Activated B cell treated with CpG ODN at 0.5 μM for 24 hours (primary cell): ENCODE results near the gene ARL3. TPM values are rescaled to one million over a fixed set of nuclear protein-coding genes. Genes with fewer than 3 reads are reported as not detected.

Experiments
- ATAC-seq: fragments of 200-7000 bp; cut with Tn5 transposase; one replicate; pipeline ENCODE4 v1.10.0; 2021; ENCODE audit warnings: low read depth, mild to moderate bottlenecking, moderate library complexity
- CTCF ChIA-PET: fragments of 350-600 bp; sonication (Branson Sonifier 250); formaldehyde crosslinking; loops from one replicate; lab custom pipeline; 2021; ENCODE audit warnings: antibody characterized with exemption; lab: Charles Lee
- POLR2A ChIA-PET: fragments of 350-600 bp; sonication (Branson Sonifier 250); formaldehyde crosslinking; loops from one replicate; lab custom pipeline; 2021; ENCODE audit warnings: antibody characterized with exemption; lab: Charles Lee
- DNase-seq: peaks from one replicate; pipeline ENCODE4 v3.0.0; 2022
- H3K27ac Mint-ChIP-seq: one replicate; pipeline ENCODE4 v1.8.0; 2020; ENCODE audit warnings: mixed read lengths
- H3K27me3 Mint-ChIP-seq: one replicate; pipeline ENCODE4 v1.8.0; 2021; ENCODE audit warnings: mixed read lengths
- H3K36me3 Mint-ChIP-seq: one replicate; pipeline ENCODE4 v1.8.0; 2021; ENCODE audit warnings: low read depth, mixed read lengths
- H3K4me1 Mint-ChIP-seq: one replicate; pipeline ENCODE4 v1.8.0; 2021; ENCODE audit warnings: mixed read lengths
- H3K4me3 Mint-ChIP-seq: one replicate; pipeline ENCODE4 v1.8.0; 2020; ENCODE audit warnings: mild to moderate bottlenecking, mixed read lengths
- H3K9me3 Mint-ChIP-seq: one replicate; pipeline ENCODE4 v1.8.0; 2020; ENCODE audit warnings: mixed read lengths
- intact Hi-C: fragments of 100-400 bp; cut with micrococcal nuclease; formaldehyde crosslinking; loops from one replicate; pipeline ENCODE4 v1.15.1; 2024
- total RNA-seq: library from RNA; stranded (reverse); gene quantifications from 2 replicates; pipeline ENCODE4 v1.2.3, GENCODE V29; 2022
- TF ChIP-seq, protein P1 (sequence below): fragments of 200-600 bp; IDR thresholded peaks from one replicate; pipeline ENCODE4 v1.8.0; 2022; ENCODE audit warnings: antibody characterized with exemption, mild to moderate bottlenecking

ARL3 gene
- total RNA-seq, 1 donor from 2014 or later = 5.1 TPM

DNA sequence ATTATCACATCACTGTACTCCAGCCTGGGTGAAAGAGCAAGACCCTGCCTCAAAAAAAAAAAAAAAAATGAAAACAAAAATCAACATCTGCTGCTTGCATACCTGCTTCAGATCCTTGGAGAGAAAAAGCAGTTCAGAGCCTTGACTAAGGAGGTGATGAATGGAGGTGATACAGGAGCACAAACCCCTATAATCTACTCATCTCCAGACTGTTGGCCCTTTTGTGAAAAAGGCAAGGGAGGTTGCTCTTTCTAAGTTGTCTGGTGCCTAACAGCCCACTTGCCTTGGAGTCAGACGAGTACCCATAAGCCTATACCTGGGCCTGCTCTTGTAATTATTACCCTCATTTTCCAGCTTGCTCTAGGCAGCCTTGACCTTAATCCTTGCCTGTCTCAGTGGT is 1.7 kb upstream of the ARL3 start:
- no peak for DNase-seq
- Mint-ChIP-seq H3K4me1 (peaks cover 42% of the 10 kb centered on the region), H3K27ac (peak overlapping the region; percentile 35), H3K4me3 (peak overlapping the region; percentile 21), H3K9me3 (no peaks in the 10 kb centered on the region), H3K27me3 (no peaks in the 10 kb centered on the region), H3K36me3 (peaks cover 29% of the 10 kb centered on the region)
- intact Hi-C loops = loop anchor here (2.0 kb wide), 1 partner anchor 213 kb away; the partner anchor contains the start of genes ACTR1A and SUFU
- ATAC-seq = no peak
- TF ChIP-seq, protein P1, sequence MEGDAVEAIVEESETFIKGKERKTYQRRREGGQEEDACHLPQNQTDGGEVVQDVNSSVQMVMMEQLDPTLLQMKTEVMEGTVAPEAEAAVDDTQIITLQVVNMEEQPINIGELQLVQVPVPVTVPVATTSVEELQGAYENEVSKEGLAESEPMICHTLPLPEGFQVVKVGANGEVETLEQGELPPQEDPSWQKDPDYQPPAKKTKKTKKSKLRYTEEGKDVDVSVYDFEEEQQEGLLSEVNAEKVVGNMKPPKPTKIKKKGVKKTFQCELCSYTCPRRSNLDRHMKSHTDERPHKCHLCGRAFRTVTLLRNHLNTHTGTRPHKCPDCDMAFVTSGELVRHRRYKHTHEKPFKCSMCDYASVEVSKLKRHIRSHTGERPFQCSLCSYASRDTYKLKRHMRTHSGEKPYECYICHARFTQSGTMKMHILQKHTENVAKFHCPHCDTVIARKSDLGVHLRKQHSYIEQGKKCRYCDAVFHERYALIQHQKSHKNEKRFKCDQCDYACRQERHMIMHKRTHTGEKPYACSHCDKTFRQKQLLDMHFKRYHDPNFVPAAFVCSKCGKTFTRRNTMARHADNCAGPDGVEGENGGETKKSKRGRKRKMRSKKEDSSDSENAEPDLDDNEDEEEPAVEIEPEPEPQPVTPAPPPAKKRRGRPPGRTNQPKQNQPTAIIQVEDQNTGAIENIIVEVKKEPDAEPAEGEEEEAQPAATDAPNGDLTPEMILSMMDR = no peak
- CTCF ChIA-PET = interaction anchor here (0.7 kb wide), 1 partner anchor 365 kb away, joined by 5 read pairs; no protein-coding TSS in a partner anchor
- POLR2A ChIA-PET = interaction anchor here (0.7 to 5.0 kb wide), 4 partner anchors 28 to 74 kb away, joined by 4 to 39 read pairs (median 14); partner anchors contain the start of gene WBP1L

GRCh38 chr10:102714621-102715455 is 641 bp upstream of the ARL3 start, which contains the start of gene SFXN2:
Gene SFXN2 (plus strand): TSS chr10:102714636. CDS start chr10:102726637, 12,001 bp downstream.
- peaks cover 25% of the 10 kb centered on the region for H3K36me3 Mint-ChIP-seq
- intact Hi-C loops = loop anchor here (1.0 to 5.0 kb wide), 9 partner anchors 28 to 652 kb away; partner anchors contain the start of genes ACTR1A, BORCS7, CNNM2 and NT5C2
- peak within 1 kb of the TSS; percentile 92 for H3K27ac Mint-ChIP-seq
- ATAC-seq (peak; percentile 7), DNase-seq (no peak)
- no peaks in the 10 kb centered on the region for H3K9me3 Mint-ChIP-seq
- TF ChIP-seq, protein P1 = no peak
- ChIA-PET CTCF (interaction anchor here (0.7 to 2.7 kb wide), 8 partner anchors 29 to 364 kb away, joined by 3 to 7 read pairs (median 5); partner anchors contain the start of genes SUFU, TRIM8 and WBP1L), POLR2A (interaction anchor here (0.6 to 5.9 kb wide), 16 partner anchors 29 to 1808 kb away, joined by 3 to 137 read pairs (median 7); partner anchors contain the start of genes CNNM2, NFKB2, NT5C2 and OGA)
- no peaks in the 10 kb centered on the region for H3K27me3 Mint-ChIP-seq
- H3K4me3 Mint-ChIP-seq = peak within 1 kb of the TSS; percentile 95
- peaks cover 44% of the 10 kb centered on the region for H3K4me1 Mint-ChIP-seq

DNA sequence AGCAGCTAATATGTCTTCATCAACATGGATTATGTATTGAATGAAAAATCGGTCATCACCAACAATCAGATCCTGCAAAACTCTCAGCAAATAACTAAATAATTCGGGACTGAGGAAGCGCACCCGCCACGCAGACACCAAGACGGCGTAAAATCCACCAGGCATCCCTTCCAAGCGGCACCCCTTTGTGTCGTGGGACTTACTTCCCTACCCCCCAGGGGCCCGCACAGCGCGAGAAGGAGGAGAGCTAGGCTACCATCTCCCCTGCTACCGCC is 721 bp downstream of the ARL3 start:
- H3K4me1 Mint-ChIP-seq = peaks cover 44% of the 10 kb centered on the region
- POLR2A ChIA-PET = interaction anchor here (0.7 to 5.9 kb wide), 11 partner anchors 31 to 895 kb away, joined by 3 to 137 read pairs (median 11); partner anchors contain the start of genes CNNM2, NFKB2, OGA and PITX3
- H3K36me3 Mint-ChIP-seq = peaks cover 21% of the 10 kb centered on the region
- TF ChIP-seq, protein P1 = no peak
- DNase-seq (no peak), ATAC-seq (peak; percentile 43)
- CTCF ChIA-PET = interaction anchor here (0.9 to 2.7 kb wide), 8 partner anchors 12 to 129 kb away, joined by 3 to 8 read pairs (median 4); partner anchors contain the start of gene WBP1L
- H3K27me3 Mint-ChIP-seq = no peaks in the 10 kb centered on the region
- H3K27ac Mint-ChIP-seq = peak overlapping the region; percentile 92
- intact Hi-C loops = loop anchor here (1.0 to 5.0 kb wide), 4 partner anchors 36 to 479 kb away; partner anchors contain the start of genes CNNM2, NFKB2 and NT5C2
- H3K9me3 Mint-ChIP-seq = no peaks in the 10 kb centered on the region
- H3K4me3 Mint-ChIP-seq = peak overlapping the region; percentile 95

DNA sequence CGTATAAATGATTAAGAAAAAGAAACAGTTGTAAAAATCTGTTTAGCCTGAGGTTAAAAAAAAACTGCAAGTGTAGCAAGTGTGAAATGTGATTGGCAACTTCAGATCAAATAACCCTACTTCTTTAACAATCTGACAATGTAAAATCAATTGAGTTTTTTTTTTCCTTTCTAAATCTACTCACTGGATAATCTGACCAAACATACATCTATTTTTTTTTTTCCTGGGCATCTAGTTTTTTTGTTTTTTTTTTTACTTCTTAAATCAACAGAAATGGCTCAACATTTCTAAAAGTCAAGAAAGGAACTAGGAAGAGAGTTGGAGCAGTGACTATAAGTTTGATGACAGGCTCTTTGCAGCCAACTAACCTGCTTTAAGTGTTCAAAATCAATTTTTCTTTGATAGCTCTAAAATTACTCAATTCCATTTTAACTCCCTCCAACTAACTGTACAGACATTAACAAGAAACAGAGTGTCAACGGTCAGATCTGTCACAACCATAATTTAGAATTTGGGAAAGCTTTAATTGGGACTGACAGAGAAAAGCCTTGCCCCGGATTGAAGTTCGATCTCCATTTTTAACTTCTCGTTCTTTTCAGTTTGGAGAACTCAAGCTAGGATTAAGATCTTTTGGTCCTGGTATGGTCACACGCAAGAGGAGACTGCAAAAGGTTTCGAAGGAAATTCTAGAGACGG is 1.2 kb downstream of the ARL3 start:
- intact Hi-C loops = loop anchor here (1.0 to 5.0 kb wide), 4 partner anchors 36 to 479 kb away; partner anchors contain the start of genes CNNM2, NFKB2 and NT5C2
- H3K27me3 Mint-ChIP-seq = no peaks in the 10 kb centered on the region
- TF ChIP-seq, protein P1 = no peak
- H3K9me3 Mint-ChIP-seq = no peaks in the 10 kb centered on the region
- DNase-seq (no peak), ATAC-seq (no peak)
- CTCF ChIA-PET = interaction anchor here (0.9 to 2.7 kb wide), 8 partner anchors 11 to 129 kb away, joined by 3 to 8 read pairs (median 4); partner anchors contain the start of gene WBP1L
- peaks cover 18% of the 10 kb centered on the region for H3K36me3 Mint-ChIP-seq
- POLR2A ChIA-PET = interaction anchor here (0.7 to 5.9 kb wide), 10 partner anchors 31 to 471 kb away, joined by 4 to 137 read pairs (median 13); partner anchors contain the start of genes NFKB2, PITX3, TRIM8 and WBP1L
- H3K4me3 Mint-ChIP-seq = peak overlapping the region; percentile 95
- H3K4me1 Mint-ChIP-seq = peaks cover 44% of the 10 kb centered on the region
- H3K27ac Mint-ChIP-seq = peak overlapping the region; percentile 92
